Brain pericyte (primary cell): Measurements from ENCODE around the gene ZNF888.
A peak's percentile ranks its signal among the peaks of the same experiment; 100 is the strongest.
"Not testable (repeated sequence)": the region's sequence is repeated elsewhere in the genome, so short reads cannot be mapped to it uniquely, and the experiment has no call there.

Source experiments
- DNase-seq: peaks from one replicate; pipeline ENCODE4 v3.0.0-alpha.2; 2012; ENCODE audit warnings: low read depth, low spot score

Gene ZNF888

DNA sequence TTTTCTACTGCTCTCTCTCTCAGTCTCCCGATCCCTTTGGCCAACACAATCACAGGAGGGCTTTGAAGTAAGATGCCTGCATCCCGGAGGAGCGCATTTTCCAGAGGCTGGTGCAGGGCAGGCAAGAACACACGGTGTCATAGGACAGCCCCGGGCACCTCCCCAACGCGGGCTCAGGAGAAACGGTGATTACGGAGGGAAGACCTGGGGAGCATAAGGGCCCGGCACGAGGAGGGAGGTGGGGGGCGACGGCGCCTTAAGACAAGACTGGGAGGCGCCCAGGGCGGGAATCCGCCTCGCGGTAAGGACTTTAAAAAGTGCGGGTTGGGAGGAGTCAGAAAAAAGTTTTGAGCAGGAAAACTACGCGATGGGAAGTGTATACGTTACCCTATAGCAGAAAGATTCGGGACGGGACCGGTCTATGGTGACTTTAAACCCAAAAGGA, 18.7 kb upstream of the ZNF888 start:
- no peak for DNase-seq

DNA sequence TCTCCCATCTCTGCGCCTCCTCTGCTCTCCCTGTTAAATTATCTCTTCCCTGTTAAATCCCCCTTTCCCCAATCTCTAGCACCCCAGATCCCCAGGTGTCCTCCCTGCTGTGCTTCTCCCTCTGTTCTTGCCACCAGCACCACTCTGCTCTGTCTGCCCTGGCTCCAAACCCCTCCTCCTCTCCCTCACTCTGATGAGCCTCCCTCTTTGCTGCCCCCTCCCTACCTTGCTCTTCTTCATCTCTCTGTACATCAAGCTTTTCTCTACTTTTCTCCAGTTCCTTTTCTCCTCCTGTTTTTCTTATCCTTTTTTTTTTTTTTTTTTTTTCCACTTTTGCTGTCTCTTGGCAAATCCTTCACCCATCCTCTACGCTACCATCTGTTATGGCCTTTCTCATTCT, 18.3 kb upstream of the ZNF888 start:
- not testable (repeated sequence) for DNase-seq

DNA sequence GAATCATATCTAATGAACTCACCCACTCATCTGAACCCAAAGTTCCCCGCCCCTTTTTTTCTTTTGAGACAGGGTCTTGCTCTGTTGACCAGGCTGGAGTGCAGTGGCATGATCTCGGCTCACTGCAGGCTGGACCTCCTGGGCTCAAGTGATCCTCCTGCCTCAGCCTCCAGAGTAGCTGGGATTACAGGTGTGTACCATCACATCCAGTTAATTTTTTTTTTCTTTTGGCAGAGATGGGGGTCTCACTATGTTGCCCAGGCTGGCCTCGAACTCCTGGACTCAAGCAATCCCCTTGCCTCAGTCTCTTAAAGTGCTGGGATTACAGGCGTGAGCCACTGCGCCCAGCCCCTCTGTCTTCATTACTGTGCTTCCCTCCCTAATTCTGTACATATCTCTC, 17.7 kb upstream of the ZNF888 start:
- not testable (repeated sequence) for DNase-seq

DNA sequence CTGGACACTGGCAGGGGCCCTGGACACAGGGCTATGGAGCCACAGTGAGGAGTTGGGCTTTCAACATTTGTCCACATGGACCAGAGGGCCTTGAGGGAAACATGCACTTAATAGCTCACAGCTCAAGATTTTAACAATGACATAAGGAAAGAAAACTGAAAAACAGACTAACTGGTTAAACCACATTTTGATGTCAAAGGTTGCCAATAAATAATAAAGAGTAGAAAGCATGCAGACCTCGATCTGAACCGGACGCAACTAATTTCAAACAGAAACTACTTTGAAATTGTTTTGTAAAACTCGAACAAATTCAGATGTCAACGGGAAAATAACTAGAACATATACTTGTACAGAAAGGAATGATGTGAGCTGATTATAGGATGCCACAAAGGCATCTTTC, 15.5 kb upstream of the ZNF888 start:
- DNase-seq: no peak

DNA sequence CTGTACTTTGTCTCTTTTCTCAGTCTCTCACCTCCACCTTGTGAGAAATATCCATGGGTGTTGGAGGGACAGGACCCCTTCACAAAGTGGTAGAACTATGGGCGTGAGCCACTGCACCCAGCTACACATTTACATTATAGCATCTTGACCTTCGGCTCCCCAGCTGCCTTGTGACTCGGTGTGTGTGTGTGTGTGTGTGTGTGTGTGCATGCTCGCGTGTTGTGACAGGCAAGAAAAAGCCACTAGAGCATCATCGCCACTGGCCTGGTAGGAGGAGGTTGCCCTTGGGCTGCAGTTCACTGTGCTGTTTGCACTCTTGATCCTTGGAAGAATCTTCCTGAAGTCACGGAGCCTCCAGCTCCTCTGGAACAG, 13.7 kb upstream of the ZNF888 start:
- DNase-seq: no peak

DNA sequence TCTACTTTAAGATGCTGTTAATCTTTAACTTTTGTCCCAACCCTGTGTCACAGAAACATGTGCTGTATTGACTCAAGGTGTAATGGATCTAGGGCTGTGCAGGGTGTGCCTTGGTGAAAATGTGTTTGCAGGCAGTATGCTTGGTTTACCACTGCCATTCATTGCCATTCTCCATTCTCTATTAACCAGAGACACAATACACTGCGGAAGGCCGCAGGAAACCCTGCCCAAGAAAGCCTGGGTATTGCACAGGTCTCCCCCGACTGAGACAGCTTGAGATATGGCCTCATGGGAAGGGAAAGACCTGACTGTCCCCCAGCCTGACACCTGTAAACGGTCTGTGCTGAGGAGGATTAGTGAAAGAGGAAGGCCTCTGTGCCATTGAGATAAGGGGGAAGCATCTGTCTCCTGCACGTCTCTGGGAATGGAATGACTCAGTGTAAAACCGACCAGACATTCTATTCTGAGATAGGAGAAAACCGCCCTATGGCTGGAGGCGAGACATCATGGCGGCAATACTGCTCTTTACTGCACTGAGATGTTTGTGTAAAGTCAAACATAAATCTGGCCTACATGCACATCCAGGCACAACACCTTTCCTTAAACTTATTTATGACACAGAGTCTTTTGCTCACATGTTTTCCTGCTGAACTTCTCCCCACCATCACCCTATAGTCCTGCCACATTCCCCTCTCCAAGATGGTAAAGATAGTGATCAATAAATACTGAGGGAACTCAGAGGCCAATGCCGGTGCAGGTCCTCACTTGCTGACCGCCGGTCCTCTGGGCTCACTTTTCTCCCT, 13.1 kb upstream of the ZNF888 start:
- no peak for DNase-seq

DNA sequence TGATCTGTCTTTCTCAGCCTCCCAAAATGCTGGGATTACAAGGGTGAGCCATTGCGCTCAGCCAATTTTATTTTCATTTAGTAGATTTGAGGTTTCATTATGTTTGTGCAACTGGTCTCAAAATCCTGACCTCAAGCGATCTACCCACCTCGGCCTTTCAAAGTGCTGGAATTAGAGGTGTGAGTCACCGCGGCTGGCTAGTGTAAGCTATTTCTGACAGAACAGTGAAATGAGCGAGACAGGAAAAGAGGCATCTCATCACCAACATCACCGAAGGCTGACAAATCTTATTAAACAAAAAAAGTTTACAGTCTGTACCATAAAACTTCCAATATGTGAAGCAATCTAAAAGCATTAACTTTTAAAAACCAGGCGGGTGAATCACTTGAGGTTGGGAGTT, 12.2 kb upstream of the ZNF888 start:
- no peak for DNase-seq

DNA sequence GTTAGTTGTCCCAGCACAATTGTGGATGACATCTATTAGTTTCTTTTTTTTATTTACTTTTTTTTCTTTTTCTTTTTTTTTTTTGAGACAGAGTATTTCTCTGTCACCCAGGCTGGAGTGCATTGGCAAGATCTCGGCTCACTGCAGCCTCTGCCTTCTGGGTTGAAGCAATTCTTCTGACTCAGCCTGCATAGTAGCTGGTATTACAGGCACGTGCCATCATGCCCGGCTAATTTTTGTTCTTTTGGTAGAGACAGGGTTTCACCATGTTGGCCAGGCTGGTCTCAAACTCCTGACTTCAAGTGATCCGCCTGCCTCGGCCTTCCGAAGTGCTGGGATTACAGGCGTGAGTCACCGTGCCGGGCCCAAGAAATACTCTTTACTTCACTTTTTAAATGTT, 1.4 kb upstream of the ZNF888 start:
- not testable (repeated sequence) for DNase-seq

DNA sequence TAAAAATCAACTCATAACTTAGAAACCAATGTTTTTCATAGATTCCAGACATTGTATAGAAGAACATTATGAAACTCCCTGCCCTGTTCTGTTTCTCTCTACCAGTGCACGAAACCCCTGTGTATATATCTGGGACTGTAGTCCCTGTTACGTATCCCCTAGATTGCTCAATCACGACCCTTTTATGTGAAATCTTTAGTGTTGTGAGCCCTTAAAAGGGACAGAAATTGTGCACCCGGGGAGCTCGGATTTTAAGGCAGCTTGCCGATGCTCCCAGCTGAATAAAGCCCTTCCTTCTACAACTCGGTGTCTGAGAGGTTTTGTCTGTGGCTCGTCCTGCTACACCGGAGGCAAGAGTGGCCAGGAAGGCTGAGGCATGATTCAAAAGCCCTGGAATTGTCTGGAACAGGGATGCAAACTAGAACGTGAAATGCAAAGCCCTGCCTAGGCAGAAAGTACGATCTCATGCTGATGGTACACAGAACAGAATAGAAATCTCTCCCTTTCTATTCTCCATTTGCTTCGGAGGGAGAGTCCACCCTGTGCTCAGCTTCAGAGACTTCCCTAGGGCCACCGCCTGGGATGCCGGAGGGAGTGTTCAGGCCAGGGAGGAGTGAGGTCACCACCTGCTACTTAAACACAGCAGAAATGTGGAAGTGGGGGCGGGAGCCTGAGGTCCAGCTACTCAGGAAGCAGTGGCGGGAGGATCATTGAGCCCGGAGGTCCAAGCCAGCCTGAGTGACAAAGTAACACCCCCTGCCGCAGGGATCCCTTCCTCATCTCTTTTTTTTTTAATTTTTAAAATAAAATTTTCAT, 758 bp upstream of the ZNF888 start:
- no peak for DNase-seq

DNA sequence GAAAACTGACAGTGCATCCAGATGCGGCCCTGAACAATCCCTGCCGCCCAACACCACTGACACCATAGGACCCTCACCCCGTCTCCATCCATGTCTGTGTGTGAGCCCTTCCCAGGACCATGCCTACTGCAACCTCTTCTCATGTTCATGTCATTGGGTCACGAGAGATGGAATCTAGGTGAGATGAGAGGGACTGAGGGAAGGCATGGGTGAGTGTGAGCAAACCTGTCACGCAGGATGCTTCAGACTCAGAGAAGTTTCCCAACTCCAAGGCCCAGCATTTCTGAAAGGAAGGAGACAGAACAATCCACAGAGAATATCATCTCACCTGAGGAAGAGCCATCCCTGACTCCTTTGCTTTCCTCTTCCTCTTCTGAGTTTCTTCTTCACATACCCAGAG, 5.7 kb downstream of the ZNF888 start:
- no peak for DNase-seq

DNA sequence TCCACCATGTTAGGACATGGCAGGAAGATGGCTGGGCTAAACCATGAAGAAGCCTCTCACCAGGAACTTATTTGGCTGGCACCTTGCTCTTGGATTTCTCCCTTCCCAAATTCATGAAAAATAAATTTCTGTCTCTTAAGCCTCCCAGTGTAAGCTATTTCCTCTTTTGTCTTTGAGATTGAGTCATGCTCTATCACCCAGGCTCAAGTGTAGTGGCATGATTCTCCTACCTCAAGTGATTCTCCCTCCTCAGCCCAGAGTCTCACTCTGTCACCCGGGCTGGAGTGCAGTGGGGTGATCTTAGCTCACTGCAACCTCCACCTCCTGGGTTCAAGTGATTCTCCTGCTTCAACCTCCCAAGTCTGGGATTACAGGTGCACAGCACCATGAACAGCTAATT, 12.6 kb downstream of the ZNF888 start:
- DNase-seq: no peak

DNA sequence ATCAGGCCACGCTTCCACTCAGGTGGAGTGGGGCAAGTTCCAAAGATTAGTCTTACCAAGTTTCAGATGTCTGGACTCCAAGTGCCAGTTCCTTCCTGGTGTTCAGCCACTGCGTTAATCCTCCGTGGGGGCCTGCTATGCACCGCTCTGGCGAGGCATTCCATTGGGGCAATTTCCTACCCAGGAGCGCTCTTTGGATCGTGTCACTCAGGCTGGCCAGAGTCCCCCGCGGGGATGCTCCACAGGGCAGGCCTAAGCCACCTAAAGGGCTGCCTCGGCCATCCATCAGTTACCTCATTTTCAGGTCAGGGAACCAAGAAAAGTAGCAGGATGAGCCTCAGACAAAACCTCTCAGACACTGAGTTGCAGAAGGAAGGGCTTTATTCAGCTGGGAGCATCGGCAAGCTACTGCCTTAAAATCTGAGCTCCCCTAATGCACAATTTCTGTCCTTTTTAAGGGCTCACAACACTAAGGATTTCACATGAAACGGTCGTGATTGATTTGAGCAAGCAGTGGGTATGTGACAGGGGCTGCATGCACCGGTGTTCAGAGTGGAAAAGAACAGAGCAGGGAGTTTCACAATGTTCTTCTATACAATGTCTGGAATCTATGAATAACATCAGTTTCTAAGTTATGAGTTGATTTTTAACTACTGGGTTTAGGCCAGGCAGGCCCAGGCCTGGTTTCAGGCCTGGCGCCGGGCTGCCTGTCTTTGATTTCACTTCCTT, 19.0 kb downstream of the ZNF888 start:
- DNase-seq: not testable (repeated sequence)

DNA sequence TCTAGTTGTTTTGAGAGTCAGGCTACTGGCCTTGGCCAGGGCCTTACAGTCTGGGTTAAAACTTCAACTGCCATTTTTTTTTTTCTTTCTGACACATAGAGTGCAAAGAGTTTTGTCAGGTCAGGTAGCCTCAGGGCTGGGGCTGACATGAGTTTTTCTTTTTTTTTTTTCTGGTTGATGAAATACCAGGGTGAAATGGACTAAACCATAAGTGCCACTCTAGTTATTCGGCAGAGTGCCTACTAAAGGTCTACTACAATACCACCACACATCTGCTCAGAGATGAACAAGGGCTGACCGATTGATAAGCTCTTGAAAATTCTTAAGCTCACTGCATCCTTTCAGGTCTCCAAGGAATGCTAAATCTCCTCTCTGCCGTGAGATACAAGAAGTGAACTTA, 21.4 kb downstream of the ZNF888 start:
- DNase-seq: no peak

DNA sequence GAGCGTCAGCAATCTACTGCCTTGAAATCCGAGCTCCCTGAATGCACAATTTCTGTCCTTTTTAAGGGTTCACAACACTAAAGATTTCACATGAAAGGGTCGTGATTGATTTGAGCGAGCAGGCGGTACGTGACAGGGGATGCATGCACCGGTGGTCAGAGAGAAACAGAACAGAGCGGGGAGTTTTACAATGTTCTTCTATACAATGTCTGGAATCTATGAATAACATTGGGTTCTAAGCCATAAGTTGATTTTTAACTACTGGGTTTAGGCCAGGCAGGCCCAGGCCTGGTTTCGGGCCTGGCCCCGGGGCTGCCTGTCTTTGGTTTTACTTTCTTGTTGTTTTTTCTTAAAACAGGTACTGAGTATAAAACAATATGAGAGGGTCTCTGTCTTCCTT, 24.6 kb downstream of the ZNF888 start:
- DNase-seq: not testable (repeated sequence)

DNA sequence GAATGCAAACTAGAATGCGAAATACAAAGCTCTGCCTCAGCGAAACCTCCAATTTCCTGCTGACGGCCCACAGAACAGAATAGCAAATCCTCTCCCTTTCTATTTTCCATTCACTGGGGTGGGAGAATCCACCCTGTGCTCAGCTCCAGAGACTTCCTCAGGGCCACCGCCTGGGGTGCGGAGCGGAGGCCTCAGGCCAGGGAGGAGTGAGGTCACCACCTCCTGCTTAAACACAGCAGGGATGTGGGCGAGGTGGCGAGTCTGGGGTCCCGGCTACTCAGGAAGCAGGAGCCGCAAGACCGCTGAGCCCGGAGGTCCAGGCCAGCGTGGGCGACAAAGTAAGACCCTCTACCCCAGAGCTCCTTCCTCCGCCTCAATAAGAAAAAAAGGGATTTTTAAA, 25.1 kb downstream of the ZNF888 start:
- DNase-seq: no peak

DNA sequence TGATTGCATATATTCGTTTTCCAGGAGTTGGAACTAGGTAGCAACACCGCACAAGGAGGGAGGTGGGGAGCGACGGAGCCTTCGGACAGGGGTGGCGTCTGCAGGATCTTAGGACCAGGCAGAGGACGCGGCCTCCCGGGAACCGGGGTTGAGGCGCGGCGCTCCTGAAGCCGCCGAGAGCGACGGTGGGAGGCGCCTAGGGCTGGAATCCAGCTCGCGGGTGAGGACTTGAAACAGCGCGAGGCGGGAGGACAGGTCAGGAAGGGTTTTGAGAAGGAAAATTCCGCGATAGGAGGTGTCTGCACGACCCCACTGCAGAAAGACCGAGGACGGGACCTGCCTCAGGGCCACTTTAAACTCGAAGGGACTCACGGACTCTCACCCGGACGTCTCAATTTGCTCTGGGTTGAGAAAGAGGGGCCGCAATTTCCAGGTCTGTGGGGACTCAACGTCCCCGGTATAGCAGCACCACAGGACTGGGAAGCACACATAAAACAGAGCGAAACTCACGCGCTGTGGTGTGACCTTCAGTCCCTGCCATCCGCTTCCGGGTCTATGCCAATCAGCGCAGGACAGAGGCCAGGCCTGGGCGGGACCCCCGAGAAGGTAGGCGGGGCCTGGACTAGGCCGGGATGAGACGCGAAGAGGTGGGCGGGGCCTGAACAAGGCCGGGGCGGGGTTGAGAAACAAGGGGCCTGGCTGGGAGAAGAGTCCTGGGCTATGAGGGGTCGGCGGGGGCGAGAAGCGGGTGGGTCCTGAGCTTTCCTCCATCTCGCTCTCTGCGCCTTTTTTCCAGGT, 25.9 kb downstream of the ZNF888 start, which contains the start of gene ZNF320:
Gene ZNF320 (minus strand): TSS at position 498 of the 798 bp plus-strand sequence. CDS start 7,380 bp downstream, outside the sequence.
- peak; percentile 69 for DNase-seq

DNA sequence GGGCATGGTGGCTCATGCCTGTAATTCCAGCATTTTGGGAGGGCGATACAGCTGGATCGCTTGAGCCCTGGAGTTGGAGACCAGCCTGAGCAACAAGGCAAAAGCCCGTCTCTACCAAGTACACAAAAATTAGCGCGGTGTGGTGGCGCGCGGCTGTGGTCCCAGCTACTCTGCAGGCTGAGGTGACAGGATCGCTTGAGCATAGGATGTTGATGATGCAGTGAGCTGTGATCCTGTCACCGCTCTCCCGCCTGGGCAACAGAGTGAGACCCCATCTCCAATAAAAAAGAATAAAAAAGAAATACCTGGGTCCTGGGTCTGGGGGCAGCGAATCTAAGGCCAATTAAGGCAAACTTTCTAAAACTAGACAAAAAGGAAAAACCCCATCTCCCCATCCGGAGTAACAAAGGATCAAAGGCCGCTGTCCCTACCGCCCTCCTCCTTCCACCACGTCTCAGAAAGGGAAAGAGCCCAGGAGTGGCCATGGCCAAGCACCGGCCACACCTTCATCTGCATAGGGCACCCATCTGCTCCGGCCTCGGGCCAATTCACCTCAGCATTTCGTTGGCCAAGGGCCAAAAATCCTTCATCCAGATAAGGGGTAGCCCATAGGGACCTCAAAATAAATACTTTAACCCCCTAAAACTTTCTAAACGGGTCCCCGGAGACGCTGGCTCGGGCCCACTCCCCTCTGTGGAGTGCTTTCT, 26.6 kb downstream of the ZNF888 start:
- no peak for DNase-seq

DNA sequence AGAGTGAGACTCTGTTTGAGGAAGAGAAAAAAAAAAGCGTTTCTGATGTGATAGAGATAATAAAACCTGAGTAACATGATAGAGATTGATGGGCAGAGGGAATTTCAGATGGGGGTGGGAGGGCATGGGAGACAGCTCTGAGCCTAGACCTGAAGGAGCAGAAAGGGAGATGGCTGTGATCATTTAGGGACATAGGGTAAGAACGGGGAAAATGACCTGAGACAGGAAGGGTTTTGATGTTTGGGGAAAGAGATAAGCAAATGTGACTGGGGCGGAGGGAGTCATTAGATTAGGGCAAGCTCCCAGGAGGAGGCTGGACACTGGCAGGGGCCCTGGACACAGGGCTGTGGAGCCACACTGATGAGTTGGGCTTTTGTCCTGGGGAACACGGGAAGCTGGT, 31.9 kb downstream of the ZNF888 start:
- DNase-seq: no peak

DNA sequence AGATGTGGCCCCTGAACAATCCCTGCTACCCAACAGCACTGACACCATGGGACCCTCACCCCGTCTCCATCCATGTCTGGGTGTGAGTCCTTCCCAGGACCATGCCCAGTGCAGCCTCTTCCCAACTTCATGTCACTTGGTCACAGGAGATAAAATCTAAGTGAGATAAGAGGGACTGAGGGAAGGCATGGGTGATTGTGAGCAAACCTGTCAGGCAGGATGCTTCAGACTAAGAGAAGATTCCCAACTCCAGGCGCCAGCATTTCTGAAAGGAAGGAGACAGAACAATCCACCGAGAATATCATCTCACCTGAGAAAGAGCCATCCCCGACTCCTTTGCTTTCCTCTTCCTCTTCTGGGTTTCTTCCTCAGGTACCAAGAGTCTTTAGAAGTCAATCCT, 33.3 kb downstream of the ZNF888 start:
- DNase-seq: no peak

DNA sequence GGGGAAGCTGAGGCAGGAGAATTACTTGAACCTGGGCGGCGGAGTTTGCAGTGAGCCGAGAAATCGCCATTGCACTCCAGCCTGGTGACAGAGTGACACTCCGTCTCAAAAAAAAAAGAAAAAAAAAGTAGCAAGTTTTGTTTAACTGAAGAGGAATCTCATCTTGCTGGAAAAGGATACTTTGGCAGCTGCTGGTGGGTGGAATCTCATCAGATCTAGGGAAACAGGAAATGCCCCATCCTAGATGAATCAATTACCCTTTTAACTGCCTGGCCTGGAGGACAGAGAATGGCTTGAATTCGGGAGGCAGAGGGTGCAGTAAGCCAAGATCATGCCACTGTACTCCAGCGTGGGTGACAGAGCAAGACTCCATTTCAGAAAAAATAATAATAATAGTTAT, 34.2 kb downstream of the ZNF888 start:
- DNase-seq: no peak

DNA sequence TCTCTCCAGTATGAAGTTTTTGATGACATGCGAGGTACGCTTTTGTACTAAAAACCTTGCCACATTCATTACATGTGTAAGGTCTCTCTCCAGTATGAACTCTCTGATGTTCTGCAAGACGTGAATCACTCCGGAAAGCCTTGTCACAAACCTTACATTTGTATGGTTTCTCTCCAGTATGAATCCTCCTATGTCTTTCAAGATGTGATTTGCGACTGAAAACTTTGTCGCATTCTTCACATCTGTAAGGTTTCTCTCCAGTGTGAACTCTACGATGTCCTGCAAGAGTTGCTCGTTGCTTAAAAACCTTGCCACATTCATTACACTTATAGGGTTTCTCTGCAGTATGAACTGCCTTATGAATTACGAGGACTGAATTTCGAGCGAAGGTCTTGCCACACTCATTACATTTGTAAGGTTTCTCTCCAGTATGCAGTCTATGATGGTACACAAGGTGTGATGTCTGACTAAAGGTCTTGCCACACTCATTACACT, 42.3 kb downstream of the ZNF888 start:
- no peak for DNase-seq
